ENCODE results near the gene CRYL1.

GRCh38 chr13:20369886-20370361 lies 155.7 kb downstream of the CRYL1 start:
- no peak for TF ChIP-seq CTCF (IDR thresholded peaks at IDR 0.05; ENCODE audit: insufficient read depth, low read length, poor library complexity, severe bottlenecking)
- TF ChIP-seq EZH2phosphoT487 (conservative IDR thresholded peaks at IDR 0.05; ENCODE audit: low read length) = no peak

All from SU-DHL-6 (cell line).